ENCODE measurements around the gene CC2D1A.

The CC2D1A gene

GRCh38 chr19:13905634-13906520, at the start of gene CC2D1A, which contains the start of gene BRME1:
CC2D1A (plus strand) TSS chr19:13906201; CDS start chr19:13906442, 241 bp downstream.
BRME1 (minus strand) TSS chr19:13906117; CDS start chr19:13904892, 1,225 bp downstream.
- DNase-seq, result peak; percentile 96 to 98

DNA sequence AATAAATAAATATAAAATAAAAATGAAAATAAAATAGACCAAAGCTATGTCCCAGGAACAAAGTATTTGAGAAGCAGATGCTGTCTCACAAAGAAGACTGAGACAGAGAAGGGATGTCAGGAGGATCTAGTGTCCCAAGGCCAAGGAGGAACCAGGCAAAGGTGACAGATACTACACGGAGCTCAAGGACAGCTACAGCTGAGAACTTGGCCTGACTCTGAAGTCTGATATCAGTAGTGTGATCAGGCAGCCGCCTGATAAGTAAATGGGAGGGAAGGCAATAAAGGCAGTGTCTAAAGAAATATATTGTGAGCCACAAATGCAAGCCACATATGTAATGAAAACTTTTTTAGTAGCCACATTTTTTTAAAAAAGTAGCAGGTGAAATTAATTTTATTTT, 49.5 kb upstream of the CC2D1A start:
- DNase-seq, result no peak

DNA sequence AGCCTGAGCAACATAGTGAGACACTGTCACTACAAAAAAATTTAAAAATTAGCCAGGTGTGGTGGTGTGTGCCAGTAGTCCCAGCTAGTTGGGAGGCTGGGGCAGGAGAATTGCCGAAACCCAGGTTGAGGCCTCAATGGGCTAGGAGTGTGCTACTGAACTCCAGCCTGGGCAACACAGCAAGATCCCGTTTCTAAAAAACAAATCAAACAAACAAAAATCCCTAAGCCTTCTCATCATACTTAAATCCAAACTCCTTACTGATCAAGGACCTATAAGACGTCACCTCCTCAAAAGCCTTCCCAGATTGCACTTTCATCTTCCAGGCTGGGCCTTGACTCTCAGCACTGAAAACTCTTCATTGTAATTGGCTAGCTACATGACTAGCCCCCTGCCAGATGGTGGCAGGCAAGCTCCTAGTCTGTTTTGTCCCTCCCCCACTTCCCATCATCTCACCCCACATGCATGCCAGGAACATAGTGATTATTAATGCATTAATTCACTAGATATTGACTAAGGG, 46.6 kb upstream of the CC2D1A start:
- DNase-seq, result no peak

- DNase-seq, result no peak
Observed at GRCh38 chr19:13860679-13861391, 45.2 kb upstream of the CC2D1A start.

DNA sequence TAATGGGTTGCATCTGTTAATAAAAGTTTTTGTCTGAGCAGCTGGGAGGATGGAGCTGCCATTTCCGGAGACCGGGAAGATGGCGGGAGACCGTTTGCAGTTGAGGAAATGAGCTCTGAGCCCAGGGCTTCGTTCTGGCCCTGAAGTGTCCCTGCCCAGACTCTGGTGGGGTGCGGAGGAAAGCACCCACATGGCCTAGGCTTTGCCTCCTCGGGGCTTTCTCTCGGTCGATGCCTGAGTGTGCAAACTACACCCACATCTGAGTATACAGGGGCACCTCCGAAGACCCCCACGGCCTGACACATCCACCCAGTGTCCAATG, 44.6 kb upstream of the CC2D1A start:
- DNase-seq, result no peak

DNA sequence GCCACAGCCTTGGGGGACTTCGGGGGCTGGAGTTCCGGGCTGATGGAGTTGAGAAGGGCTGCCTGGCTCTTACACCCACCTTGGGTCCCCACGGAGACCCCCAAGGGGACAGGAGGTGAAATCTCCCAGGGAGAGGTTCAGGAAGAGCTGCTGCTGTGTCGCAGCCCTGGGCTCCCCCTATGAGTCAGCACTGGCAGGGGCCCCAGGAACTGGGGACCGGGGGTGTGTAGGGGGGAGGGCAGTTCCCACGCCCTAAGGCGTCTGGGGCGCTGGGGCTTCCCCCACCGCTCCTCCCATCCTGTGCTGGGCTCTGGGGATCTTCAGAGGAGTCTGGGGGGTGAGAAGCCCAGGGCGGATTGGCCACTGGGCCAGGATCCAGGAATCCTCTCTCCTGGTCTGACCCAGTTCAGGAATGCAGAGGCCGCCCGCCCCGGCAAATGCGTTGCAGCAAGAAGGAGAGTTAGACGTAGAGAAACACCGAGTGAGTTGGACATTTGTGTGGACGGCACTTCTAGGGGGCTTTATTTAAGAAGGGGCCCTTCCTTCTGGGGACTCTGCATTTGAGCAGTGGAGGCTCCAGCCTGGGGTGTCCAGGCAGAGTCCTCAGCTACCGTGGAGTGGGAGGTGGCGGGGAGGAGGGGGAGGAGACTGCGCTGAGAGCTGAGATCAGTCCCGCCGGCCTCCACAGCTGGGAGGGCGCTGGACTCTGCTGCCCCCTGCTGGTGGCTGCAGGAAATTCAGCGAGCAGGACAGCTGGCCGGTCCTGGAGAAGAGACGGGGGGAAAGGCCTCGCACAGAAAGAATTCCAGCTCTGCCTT, 44.1 kb upstream of the CC2D1A start:
- peak; percentile 91 for DNase-seq

- no peak for DNase-seq
Observed at GRCh38 chr19:13864046-13864666, 41.8 kb upstream of the CC2D1A start.

- DNase-seq, result no peak
Observed at GRCh38 chr19:13864667-13865570, 41.1 kb upstream of the CC2D1A start.

DNA sequence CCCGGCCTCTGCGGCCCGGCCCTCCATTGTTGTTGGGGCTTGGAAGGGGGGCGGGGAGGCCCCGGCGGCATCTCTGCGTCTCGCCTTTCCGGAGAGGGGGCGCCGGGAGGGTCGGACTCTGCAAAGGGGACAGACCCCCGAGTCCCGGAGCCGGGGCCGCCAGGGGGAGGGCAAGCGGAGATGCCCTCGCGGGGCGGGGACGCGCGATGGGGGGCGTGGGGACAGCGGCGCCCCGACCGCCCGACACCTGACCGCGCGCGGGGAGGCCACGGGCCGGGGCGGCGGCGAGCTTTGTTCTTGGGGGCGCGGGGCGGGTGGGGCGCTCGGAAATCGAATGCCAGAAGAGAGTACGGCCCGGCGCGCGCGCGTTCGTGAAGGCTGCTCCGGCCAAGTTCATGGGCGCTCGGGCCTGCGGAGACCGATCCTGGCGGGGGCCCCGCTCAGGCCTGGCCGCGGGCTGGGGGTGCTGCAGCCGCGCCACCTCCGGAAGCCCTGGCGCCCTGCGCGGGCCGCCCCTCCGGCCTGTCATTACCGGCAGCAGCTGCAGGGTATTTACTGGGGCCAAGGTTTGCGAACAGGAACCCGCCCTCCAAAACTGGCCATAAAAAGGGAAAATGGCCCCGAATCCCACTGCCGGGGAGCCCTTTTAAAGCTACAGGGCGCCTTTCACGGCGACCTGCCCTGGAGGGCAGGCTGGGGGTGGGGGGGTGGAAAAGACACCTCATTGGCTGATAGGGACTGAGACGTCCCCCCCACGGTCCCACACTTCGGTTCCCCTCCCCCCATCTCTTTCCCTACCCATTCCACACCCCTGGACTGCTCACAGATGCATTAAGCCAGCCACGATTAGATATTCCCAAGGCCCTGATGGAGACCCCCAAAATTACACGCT, 40.2 kb upstream of the CC2D1A start:
- DNase-seq, result no peak

DNA sequence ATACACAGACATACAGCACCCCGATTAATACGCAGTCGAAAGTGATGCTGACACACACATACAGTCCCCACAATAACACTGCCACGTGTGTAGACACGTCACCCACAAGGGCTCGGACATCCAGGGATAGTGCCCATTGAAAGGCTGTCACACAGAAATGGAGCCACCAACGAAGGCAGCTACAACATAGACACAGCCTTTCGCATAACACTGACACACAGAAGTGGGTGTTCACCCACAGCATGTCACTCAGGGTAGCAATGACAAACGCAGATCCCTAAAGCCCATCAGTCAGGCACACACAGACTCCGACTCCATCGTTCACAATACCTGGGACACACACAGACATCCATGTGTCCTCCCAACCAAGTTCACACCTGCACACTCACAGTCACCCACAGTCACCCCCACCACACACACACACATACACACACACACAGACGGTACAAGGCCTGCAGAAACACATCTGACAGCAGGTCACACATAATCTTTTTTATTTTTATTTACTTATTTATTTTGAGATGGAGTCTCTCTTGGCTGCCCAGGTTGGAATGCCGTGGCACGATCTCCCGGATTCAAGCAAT, 39.4 kb upstream of the CC2D1A start:
- no peak for DNase-seq

GRCh38 chr19:13868663-13869062, 37.3 kb upstream of the CC2D1A start:
- no peak for DNase-seq

DNA sequence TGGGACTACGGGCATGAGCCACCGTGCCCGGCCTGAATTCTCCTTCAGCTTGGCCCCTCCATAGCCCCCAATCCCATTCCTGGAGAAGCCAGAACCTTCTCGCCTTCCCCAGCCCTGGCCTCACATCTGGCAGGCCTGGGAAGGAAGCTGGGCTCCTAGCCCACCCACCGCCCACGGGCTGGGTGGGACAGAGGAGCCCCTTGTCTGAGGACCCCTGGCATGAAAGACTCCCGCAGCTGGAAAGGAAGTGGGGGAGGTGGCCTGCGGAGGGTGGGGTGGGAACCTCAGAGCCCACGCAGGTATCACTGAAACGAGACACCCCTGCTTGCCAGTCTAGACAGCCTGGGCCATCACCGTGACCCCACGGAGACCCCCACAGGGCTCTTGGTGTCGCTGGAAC, 36.7 kb upstream of the CC2D1A start:
- no peak for DNase-seq

GRCh38 chr19:13870873-13871272, 35.1 kb upstream of the CC2D1A start:
- DNase-seq, result no peak

GRCh38 chr19:13872339-13872694, 33.7 kb upstream of the CC2D1A start:
- no peak for DNase-seq

GRCh38 chr19:13872695-13873389, 33.2 kb upstream of the CC2D1A start:
- peak in 1 of 2 donors; percentile 37 for DNase-seq

- DNase-seq, result no peak
Observed at GRCh38 chr19:13873834-13874515, 32.0 kb upstream of the CC2D1A start.

DNA sequence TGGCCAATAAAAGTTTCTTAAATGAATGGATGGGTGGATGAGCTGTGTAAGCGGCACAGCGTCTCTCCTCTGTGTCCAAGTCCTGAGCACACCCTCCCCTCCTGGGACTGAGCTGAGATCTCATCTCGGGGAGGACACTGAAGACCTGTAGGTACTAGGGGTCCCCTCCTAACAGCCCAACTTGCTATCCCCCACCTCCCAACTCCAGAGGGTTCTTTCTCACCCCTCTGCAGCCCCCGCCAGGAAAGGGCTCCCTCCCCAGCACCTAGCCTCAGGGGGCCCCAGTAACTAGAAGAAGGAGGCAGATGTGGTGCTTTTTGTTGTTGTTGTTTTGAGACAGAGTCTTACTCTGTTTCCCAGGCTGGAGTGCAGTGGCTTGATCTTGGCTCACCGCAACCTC, 30.2 kb upstream of the CC2D1A start:
- DNase-seq, result no peak

- DNase-seq, result no peak
Observed at GRCh38 chr19:13876834-13877233, 29.2 kb upstream of the CC2D1A start, which contains the start of gene NANOS3. NANOS3 (plus strand) TSS chr19:13877134; CDS start chr19:13877249, 115 bp downstream.

- no peak for DNase-seq
Observed at GRCh38 chr19:13877303-13877702, 28.7 kb upstream of the CC2D1A start.

Data from stimulated activated CD4-positive, alpha-beta T cell treated with anti-CD3 and anti-CD28 coated beads, Interleukin-2, amount 100 ng/mL, for 24 hours (primary cell).